ENCODE results near the gene TERC. TPM values are rescaled to one million over a fixed set of nuclear protein-coding genes. Genes with fewer than 3 reads are reported as not detected.

Gene TERC
- total RNA-seq, 1 donor from 2014 or later = 4.1 TPM

Other genes with a start within 250 kb of the TERC start
- gene MECOM, start 101.3 kb downstream of the TERC start, total RNA-seq = not detected in 2 replicates
- 0.45 and 0.61 TPM in 2 replicates for gene ACTRT3, start 4.5 kb upstream of the TERC start, total RNA-seq
- 15.7 and 18.0 TPM in 2 replicates for gene MYNN, start 8.3 kb upstream of the TERC start, total RNA-seq
- 0.16 TPM in 1 of 2 replicates, not detected in the other for gene LRRIQ4, start 47.8 kb upstream of the TERC start, total RNA-seq
- 4.5 and 5.1 TPM in 2 replicates for gene LRRC34, start 47.8 kb upstream of the TERC start, total RNA-seq
- gene LRRC31, start 104.9 kb upstream of the TERC start, total RNA-seq = not detected in 2 replicates
- not detected in 2 replicates for gene SAMD7, start 146.5 kb upstream of the TERC start, total RNA-seq
- 67.4 and 68.9 TPM in 2 replicates for gene SEC62, start 201.7 kb upstream of the TERC start, total RNA-seq